CD4-positive, alpha-beta T cell treated with Interleukin-15 for 4 hours (primary cell): Measurements from ENCODE around the gene CREM.
A peak's percentile ranks its signal among the peaks of the same experiment; 100 is the strongest.

ENCODE experiments used
- DNase-seq: peaks from one replicate; pipeline ENCODE4 v3.0.0-alpha.2; 2020; ENCODE audit warnings: low spot score

CREM gene

GRCh38 chr10:35219891-35220890, 93.5 kb downstream of the CREM start:
- DNase-seq = no peak

GRCh38 chr10:35223016-35223415, 96.4 kb downstream of the CREM start:
- DNase-seq = no peak

GRCh38 chr10:35224045-35224740, 97.5 kb downstream of the CREM start:
- DNase-seq = no peak

- peak; percentile 62 for DNase-seq
Observed at GRCh38 chr10:35225204-35225603, 98.6 kb downstream of the CREM start.

GRCh38 chr10:35226507-35226906, 99.9 kb downstream of the CREM start:
- DNase-seq = no peak

- DNase-seq = no peak
Observed at GRCh38 chr10:35228058-35228457, 101.4 kb downstream of the CREM start.

- no peak for DNase-seq
Observed at GRCh38 chr10:35231646-35232045, 105.0 kb downstream of the CREM start.

- DNase-seq = no peak
Observed at GRCh38 chr10:35232527-35232926, 105.9 kb downstream of the CREM start.

GRCh38 chr10:35234073-35234472, 107.4 kb downstream of the CREM start:
- DNase-seq = no peak

GRCh38 chr10:35236739-35237138, 110.1 kb downstream of the CREM start:
- DNase-seq = no peak

- DNase-seq = no peak
Observed at GRCh38 chr10:35237766-35238512, 111.3 kb downstream of the CREM start.

- DNase-seq = no peak
Observed at GRCh38 chr10:35244549-35244948, 117.9 kb downstream of the CREM start.

GRCh38 chr10:35246770-35247343, 120.2 kb downstream of the CREM start:
- no peak for DNase-seq

GRCh38 chr10:35251373-35252100, 124.9 kb downstream of the CREM start:
- DNase-seq = no peak

- DNase-seq = no peak
Observed at GRCh38 chr10:35257057-35257983, 130.7 kb downstream of the CREM start.

GRCh38 chr10:35259769-35260397, 133.2 kb downstream of the CREM start:
- no peak for DNase-seq

- DNase-seq = no peak
Observed at GRCh38 chr10:35262436-35262835, 135.8 kb downstream of the CREM start.
